ENCODE data around the gene TLCD1. TPM values are rescaled to one million over a fixed set of nuclear protein-coding genes. Genes with fewer than 3 reads are reported as not detected.

TLCD1 gene
- total RNA-seq, 1 donor from 2014 or later: 14.0 TPM

DNA sequence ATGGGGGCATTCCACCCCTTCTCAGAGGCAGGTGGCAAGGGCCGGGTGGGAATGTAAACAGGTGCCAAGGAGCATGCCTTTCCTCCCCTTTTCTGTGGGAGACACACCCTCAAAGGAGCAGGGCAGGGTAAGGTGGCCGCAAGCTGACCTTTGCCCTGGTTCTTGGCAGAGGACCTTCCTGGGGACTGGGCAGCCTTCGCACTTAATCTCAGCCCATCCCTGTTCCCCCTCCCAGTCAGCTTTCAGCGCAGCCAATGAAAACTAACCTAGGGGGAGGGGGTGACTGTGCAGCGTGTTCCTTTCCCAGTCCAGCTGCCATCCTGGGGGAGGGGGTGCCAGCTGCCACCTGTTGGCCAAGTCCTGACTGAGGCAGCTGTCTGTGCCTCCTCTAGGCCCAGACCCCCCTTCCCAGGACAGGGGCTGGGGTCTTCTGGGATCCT is 20.6 kb upstream of the TLCD1 start:
- Mint-ChIP-seq H3K4me1 (ENCODE audit: low read depth) (peaks cover 28% of the 10 kb centered on the region), H3K9me3 (ENCODE audit: low read depth) (no peaks in the 10 kb centered on the region), H3K36me3 (ENCODE audit: insufficient read depth) (peaks cover 10% of the 10 kb centered on the region), H3K4me3 (ENCODE audit: low read depth) (peak overlapping the region; percentile 91), H3K27ac (peak overlapping the region; percentile 99), H3K27me3 (no peaks in the 10 kb centered on the region)
- no peak for DNase-seq (ENCODE audit: low spot score, unreplicated experiment)
- no peak for TF ChIP-seq CTCF (IDR thresholded peaks at IDR 0.05; ENCODE audit: unreplicated experiment)

GRCh38 chr17:28745786-28746411 is 19.9 kb upstream of the TLCD1 start:
- no peak for DNase-seq (ENCODE audit: low spot score, unreplicated experiment)
- no peaks in the 10 kb centered on the region for H3K27me3 Mint-ChIP-seq
- peak overlapping the region; percentile 99 for H3K27ac Mint-ChIP-seq
- H3K4me1 Mint-ChIP-seq (ENCODE audit: low read depth): peaks cover 28% of the 10 kb centered on the region
- no peak for TF ChIP-seq CTCF (IDR thresholded peaks at IDR 0.05; ENCODE audit: unreplicated experiment)
- peaks cover 10% of the 10 kb centered on the region for H3K36me3 Mint-ChIP-seq (ENCODE audit: insufficient read depth)
- peak overlapping the region; percentile 91 for H3K4me3 Mint-ChIP-seq (ENCODE audit: low read depth)
- no peaks in the 10 kb centered on the region for H3K9me3 Mint-ChIP-seq (ENCODE audit: low read depth)

DNA sequence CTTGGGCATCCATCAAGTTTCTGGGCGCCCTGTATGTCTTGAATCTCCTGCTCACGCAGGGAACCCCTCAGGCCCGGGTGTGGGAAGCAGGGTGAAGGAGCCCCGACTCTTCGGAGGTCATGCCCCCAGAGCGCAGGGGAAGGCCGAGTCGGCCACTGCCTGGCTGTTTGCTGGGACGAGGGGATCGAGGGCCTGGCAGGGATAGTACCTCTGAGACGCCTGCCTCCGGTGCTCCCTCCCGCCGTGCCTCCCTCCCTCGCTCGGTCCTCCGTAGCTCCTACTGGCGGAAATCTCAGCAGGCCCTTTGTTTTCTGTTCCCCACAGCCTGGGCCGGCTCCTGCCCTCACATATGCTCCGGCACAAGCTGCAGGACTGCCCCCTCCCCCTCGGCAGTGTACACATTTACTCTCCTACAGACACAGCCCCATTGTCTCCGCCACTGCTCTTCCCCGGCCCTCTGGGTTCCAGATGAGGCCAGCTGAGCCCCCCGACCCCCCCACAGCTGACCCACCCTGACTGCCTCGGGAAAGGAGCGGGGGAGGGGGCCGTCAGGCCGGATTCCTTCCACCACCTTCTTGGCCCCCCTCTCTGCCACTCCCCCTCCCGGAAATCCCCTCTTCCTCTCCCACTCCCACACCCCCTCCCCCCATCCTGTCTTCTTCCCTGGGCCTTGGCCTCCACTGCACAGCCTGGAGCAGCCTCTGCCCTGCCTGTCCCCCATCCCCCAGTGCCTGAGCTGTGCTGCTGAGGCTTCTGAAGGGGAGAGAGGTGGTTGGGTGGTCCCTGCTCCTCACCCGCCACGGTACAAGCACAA is 19.1 kb upstream of the TLCD1 start:
- peak; percentile 54 for DNase-seq (ENCODE audit: low spot score, unreplicated experiment)
- Mint-ChIP-seq H3K4me3 (ENCODE audit: low read depth) (peak overlapping the region; percentile 91), H3K27me3 (no peaks in the 10 kb centered on the region), H3K9me3 (ENCODE audit: low read depth) (no peaks in the 10 kb centered on the region), H3K27ac (peak overlapping the region; percentile 99), H3K36me3 (ENCODE audit: insufficient read depth) (peaks cover 8% of the 10 kb centered on the region), H3K4me1 (ENCODE audit: low read depth) (peaks cover 27% of the 10 kb centered on the region)
- no peak for TF ChIP-seq CTCF (IDR thresholded peaks at IDR 0.05; ENCODE audit: unreplicated experiment)

GRCh38 chr17:28744104-28744971 is 18.3 kb upstream of the TLCD1 start:
- Mint-ChIP-seq H3K4me1 (ENCODE audit: low read depth) (peaks cover 24% of the 10 kb centered on the region), H3K36me3 (ENCODE audit: insufficient read depth) (peaks cover 9% of the 10 kb centered on the region), H3K27me3 (no peaks in the 10 kb centered on the region), H3K27ac (peak overlapping the region; percentile 99), H3K9me3 (ENCODE audit: low read depth) (no peaks in the 10 kb centered on the region), H3K4me3 (ENCODE audit: low read depth) (peak overlapping the region; percentile 91)
- peak; percentile 82 for DNase-seq (ENCODE audit: low spot score, unreplicated experiment)
- no peak for TF ChIP-seq CTCF (IDR thresholded peaks at IDR 0.05; ENCODE audit: unreplicated experiment)

Measured in progenitor cell of endocrine pancreas (in vitro differentiated cells).